Chondrocyte (in vitro differentiated cells): ENCODE measurements around the gene LRCH3. TPM values are rescaled to one million over a fixed set of nuclear protein-coding genes. Genes with fewer than 3 reads are reported as not detected.
"Not testable (repeated sequence)": the region's sequence is repeated elsewhere in the genome, so short reads cannot be mapped to it uniquely, and the experiment has no call there.

Experiments used
- DNase-seq: peaks from one replicate; pipeline ENCODE4 v3.0.0; 2021; ENCODE audit warnings: mixed read lengths, low spot score
- H3K27ac Mint-ChIP-seq: one replicate; pipeline ENCODE4 v1.8.0; 2021; ENCODE audit warnings: mild to moderate bottlenecking, moderate library complexity, mixed read lengths; ENCODE audit not compliant: unreplicated experiment
- H3K27me3 Mint-ChIP-seq: 2 replicates; pipeline ENCODE4 v1.8.0; 2021; ENCODE audit warnings: low read depth, mixed read lengths
- H3K36me3 Mint-ChIP-seq: 2 replicates; pipeline ENCODE4 v1.8.0; 2021; ENCODE audit warnings: low read depth, mixed read lengths
- H3K4me1 Mint-ChIP-seq: 2 replicates; pipeline ENCODE4 v1.8.0; 2021; ENCODE audit warnings: low read depth, mild to moderate bottlenecking, mixed read lengths
- H3K4me3 Mint-ChIP-seq: one replicate; pipeline ENCODE4 v1.8.0; 2021; ENCODE audit warnings: mild to moderate bottlenecking, moderate library complexity, mixed read lengths; ENCODE audit not compliant: unreplicated experiment
- H3K9me3 Mint-ChIP-seq: 2 replicates; pipeline ENCODE4 v1.8.0; 2021; ENCODE audit warnings: low read depth, mixed read lengths
- total RNA-seq: library from RNA; stranded (reverse); gene quantifications from 3 replicates; pipeline ENCODE4 v1.2.1, GENCODE V29; 2021
- TF ChIP-seq, protein P1 (sequence below): fragments of 200-600 bp; sonication (generic); IDR thresholded peaks from 2 replicates; pipeline ENCODE4 v1.5.0; 2021; ENCODE audit warnings: antibody characterized with exemption, mild to moderate bottlenecking, moderate library complexity

The LRCH3 gene
- total RNA-seq, 1 donor from 2014 or later = 49.8 TPM

DNA sequence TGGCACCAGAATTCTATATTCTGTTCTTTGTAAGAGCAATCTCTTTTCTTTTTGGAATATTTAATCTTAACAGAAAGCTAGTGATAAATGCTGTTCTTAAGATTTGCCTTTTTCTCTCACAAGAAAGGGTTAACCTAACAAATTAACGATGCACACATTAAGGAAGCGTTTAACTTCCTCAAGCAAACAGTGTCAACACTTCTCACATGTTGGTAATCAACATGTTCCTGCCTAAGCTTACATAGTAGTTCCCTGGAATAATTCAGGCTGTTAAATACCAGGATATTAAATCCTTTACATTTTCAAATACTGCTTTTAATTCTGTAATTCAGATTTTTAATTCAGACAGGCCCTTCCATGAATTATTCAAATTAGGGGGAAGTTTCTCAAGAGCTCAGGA lies 91.5 kb downstream of the LRCH3 start:
- H3K4me3 Mint-ChIP-seq = no peak overlapping the region
- H3K27me3 Mint-ChIP-seq = no peaks in the 10 kb centered on the region
- TF ChIP-seq, protein P1, sequence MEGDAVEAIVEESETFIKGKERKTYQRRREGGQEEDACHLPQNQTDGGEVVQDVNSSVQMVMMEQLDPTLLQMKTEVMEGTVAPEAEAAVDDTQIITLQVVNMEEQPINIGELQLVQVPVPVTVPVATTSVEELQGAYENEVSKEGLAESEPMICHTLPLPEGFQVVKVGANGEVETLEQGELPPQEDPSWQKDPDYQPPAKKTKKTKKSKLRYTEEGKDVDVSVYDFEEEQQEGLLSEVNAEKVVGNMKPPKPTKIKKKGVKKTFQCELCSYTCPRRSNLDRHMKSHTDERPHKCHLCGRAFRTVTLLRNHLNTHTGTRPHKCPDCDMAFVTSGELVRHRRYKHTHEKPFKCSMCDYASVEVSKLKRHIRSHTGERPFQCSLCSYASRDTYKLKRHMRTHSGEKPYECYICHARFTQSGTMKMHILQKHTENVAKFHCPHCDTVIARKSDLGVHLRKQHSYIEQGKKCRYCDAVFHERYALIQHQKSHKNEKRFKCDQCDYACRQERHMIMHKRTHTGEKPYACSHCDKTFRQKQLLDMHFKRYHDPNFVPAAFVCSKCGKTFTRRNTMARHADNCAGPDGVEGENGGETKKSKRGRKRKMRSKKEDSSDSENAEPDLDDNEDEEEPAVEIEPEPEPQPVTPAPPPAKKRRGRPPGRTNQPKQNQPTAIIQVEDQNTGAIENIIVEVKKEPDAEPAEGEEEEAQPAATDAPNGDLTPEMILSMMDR = no peak
- H3K36me3 Mint-ChIP-seq = peaks cover 33% of the 10 kb centered on the region
- peaks cover 4% of the 10 kb centered on the region for H3K4me1 Mint-ChIP-seq
- no peaks in the 10 kb centered on the region for H3K9me3 Mint-ChIP-seq
- no peak for DNase-seq
- no peak overlapping the region for H3K27ac Mint-ChIP-seq

- Mint-ChIP-seq H3K4me3 (no peak overlapping the region), H3K4me1 (peaks cover 4% of the 10 kb centered on the region), H3K27ac (no peak overlapping the region), H3K9me3 (no peaks in the 10 kb centered on the region), H3K27me3 (no peaks in the 10 kb centered on the region), H3K36me3 (peaks cover 32% of the 10 kb centered on the region)
- TF ChIP-seq, protein P1 = no peak
- DNase-seq = no peak
Measured at GRCh38 chr3:197883541-197883940, 92.5 kb downstream of the LRCH3 start.

DNA sequence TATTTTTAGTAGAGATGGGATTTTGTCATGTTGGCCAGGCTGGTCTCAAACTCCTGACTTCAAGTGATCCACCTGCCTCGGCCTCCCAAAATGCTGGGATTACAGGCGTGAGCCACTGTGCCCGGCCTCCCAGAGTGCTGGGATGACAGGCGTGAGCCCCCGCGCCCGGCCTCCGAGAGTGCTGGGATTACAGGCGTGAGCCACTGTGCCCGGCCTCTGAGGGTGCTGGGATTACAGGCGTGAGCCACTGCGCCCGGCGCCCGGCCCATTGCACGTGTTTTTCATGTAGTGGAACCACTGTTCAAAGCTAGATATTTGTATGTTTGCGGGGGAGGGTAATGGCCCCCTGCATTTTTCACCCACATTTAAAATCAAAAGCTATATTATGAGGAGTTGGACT lies 93.3 kb downstream of the LRCH3 start:
- peaks cover 28% of the 10 kb centered on the region for H3K36me3 Mint-ChIP-seq
- DNase-seq, H3K9me3 Mint-ChIP-seq, H3K27me3 Mint-ChIP-seq, H3K27ac Mint-ChIP-seq, H3K4me1 Mint-ChIP-seq, H3K4me3 Mint-ChIP-seq: not testable (repeated sequence)

GRCh38 chr3:197886052-197886451 lies 95.0 kb downstream of the LRCH3 start:
- H3K27ac Mint-ChIP-seq, H3K4me3 Mint-ChIP-seq, DNase-seq, H3K4me1 Mint-ChIP-seq, H3K9me3 Mint-ChIP-seq, H3K27me3 Mint-ChIP-seq: not testable (repeated sequence)
- H3K36me3 Mint-ChIP-seq = peaks cover 21% of the 10 kb centered on the region

DNA sequence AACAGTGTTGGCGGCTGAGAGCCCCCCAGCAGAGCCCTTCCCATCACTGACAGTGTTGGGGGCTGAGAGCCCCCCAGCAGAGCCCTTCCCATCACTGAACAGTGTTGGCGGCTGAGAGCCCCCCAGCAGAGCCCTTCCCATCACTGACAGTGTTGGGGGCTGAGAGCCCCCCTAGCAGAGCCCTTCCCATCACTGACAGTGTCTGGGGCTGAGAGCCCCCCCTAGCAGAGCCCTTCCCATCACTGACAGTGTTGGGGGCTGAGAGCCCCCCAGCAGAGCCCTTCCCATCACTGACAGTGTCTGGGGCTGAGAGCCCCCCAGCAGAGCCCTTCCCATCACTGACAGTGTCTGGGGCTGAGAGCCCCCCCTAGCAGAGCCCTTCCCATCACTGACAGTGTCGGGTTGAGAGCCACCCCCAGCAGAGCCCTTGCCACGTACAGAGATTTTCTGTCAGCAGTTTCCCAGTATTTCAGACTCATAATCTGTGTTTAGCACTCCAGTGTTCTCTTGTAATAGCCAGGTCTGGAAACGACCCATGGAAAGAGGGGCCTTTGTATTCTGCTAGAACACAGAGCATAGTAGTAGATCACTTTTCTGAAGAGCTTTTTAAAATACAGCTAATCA lies 96.5 kb downstream of the LRCH3 start:
- peaks cover 16% of the 10 kb centered on the region for H3K36me3 Mint-ChIP-seq
- H3K27me3 Mint-ChIP-seq, H3K4me1 Mint-ChIP-seq, H3K9me3 Mint-ChIP-seq, H3K4me3 Mint-ChIP-seq, H3K27ac Mint-ChIP-seq, DNase-seq: not testable (repeated sequence)

- Mint-ChIP-seq H3K27me3 (no peaks in the 10 kb centered on the region), H3K36me3 (peaks cover 13% of the 10 kb centered on the region), H3K4me1 (no peaks in the 10 kb centered on the region), H3K9me3 (no peaks in the 10 kb centered on the region), H3K27ac (no peak overlapping the region), H3K4me3 (no peak overlapping the region)
- no peak for DNase-seq
- TF ChIP-seq, protein P1 = no peak
Measured at GRCh38 chr3:197888511-197888910, 97.5 kb downstream of the LRCH3 start.

- H3K9me3 Mint-ChIP-seq = peaks cover 3% of the 10 kb centered on the region
- H3K27ac Mint-ChIP-seq = no peak overlapping the region
- H3K4me3 Mint-ChIP-seq = no peak overlapping the region
- TF ChIP-seq, protein P1 = no peak
- no peaks in the 10 kb centered on the region for H3K27me3 Mint-ChIP-seq
- no peaks in the 10 kb centered on the region for H3K4me1 Mint-ChIP-seq
- DNase-seq = no peak
- peaks cover 9% of the 10 kb centered on the region for H3K36me3 Mint-ChIP-seq
Measured at GRCh38 chr3:197889204-197889930, 98.3 kb downstream of the LRCH3 start.
